HepG2 (cell line): ENCODE data around the gene SLC26A4. TPM values are rescaled to one million over a fixed set of nuclear protein-coding genes. Genes with fewer than 3 reads are reported as not detected.

ENCODE experiments used
- HDAC6 ChIP-seq: fragments of 200-600 bp; sonication (generic); IDR thresholded peaks from 2 replicates; pipeline ENCODE4 v1.7.0; 2017; ENCODE audit warnings: mild to moderate bottlenecking, antibody characterized with exemption, low read length, low read depth
- HIVEP1 ChIP-seq: sonication (generic); formaldehyde crosslinking; IDR thresholded peaks from 2 replicates; pipeline ENCODE4 v1.4.0; 2020; ENCODE audit warnings: mild to moderate bottlenecking, missing genetic modification reagents
- HMG20A ChIP-seq: IDR thresholded peaks from 2 replicates; pipeline ENCODE4 v1.6.1; 2016; ENCODE audit warnings: borderline replicate concordance
- HOXA5 ChIP-seq: sonication (generic); formaldehyde crosslinking; IDR thresholded peaks from 2 replicates; pipeline ENCODE4 v1.4.0; 2020; ENCODE audit warnings: missing genetic modification reagents
- NFAT5 ChIP-seq: sonication (generic); formaldehyde crosslinking; IDR thresholded peaks from 2 replicates; pipeline ENCODE4 v1.4.0; 2020; ENCODE audit warnings: missing genetic modification reagents
- NR2F1 ChIP-seq, 2 experiments: fragments of 450-650 bp in 1 of 2; formaldehyde crosslinking in 1 of 2; IDR thresholded peaks; 2 replicates each; pipeline versions ENCODE4 v1.5.0 to v1.6.1; 2016 to 2020; ENCODE audit warnings: mild to moderate bottlenecking in 1 of 2, missing compliant biosample characterization in 1 of 2, missing genetic modification reagents in 1 of 2, moderate library complexity in 1 of 2
- NR2F6 ChIP-seq, 2 experiments: IDR thresholded peaks; 2 replicates each; pipeline ENCODE4 v1.6.1; 2016; ENCODE audit warnings: antibody characterized with exemption in 1 of 2, mild to moderate bottlenecking in 1 of 2
- PLRG1 ChIP-seq: fragments of 450-650 bp; conservative IDR thresholded peaks from 2 replicates; pipeline ENCODE4 v1.6.1; 2016
- RARA ChIP-seq: IDR thresholded peaks from 2 replicates; pipeline ENCODE4 v1.6.1; 2016; ENCODE audit warnings: missing genetic modification reagents, missing compliant biosample characterization
- RELA ChIP-seq: sonication (generic); formaldehyde crosslinking; IDR thresholded peaks from 2 replicates; pipeline ENCODE4 v1.4.0; 2020; ENCODE audit warnings: missing genetic modification reagents
- RFX3 ChIP-seq: IDR thresholded peaks from 2 replicates; pipeline ENCODE4 v1.6.1; 2016; ENCODE audit warnings: missing biosample characterization, missing genetic modification reagents
- SALL1 ChIP-seq: sonication (generic); formaldehyde crosslinking; IDR thresholded peaks from 2 replicates; pipeline ENCODE4 v1.8.0; 2022; ENCODE audit warnings: mild to moderate bottlenecking, missing genetic modification reagents
- SIX1 ChIP-seq: sonication (generic); formaldehyde crosslinking; IDR thresholded peaks from 2 replicates; pipeline ENCODE4 v1.4.0; 2020; ENCODE audit warnings: missing genetic modification reagents, borderline replicate concordance
- TBX2 ChIP-seq: sonication (generic); formaldehyde crosslinking; IDR thresholded peaks from 2 replicates; pipeline ENCODE4 v1.5.0; 2020; ENCODE audit warnings: missing genetic modification reagents, mild to moderate bottlenecking, borderline replicate concordance
- ZBTB20 ChIP-seq: sonication (generic); formaldehyde crosslinking; IDR thresholded peaks from 2 replicates; pipeline ENCODE4 v1.8.1; 2023; ENCODE audit warnings: missing genetic modification reagents, low read depth, mild to moderate bottlenecking, borderline replicate concordance
- ZNF263 ChIP-seq: sonication (generic); formaldehyde crosslinking; IDR thresholded peaks from 2 replicates; pipeline ENCODE4 v1.4.0; 2020; ENCODE audit warnings: missing genetic modification reagents
- ZNF441 ChIP-seq: sonication (generic); formaldehyde crosslinking; IDR thresholded peaks from 2 replicates; pipeline ENCODE4 v1.7.0; 2021; ENCODE audit warnings: missing genetic modification reagents, borderline replicate concordance
- ZNF562 ChIP-seq: sonication (generic); formaldehyde crosslinking; IDR thresholded peaks from 2 replicates; pipeline ENCODE4 v1.8.0; 2022; ENCODE audit warnings: missing genetic modification reagents, borderline replicate concordance
- ZNF781 ChIP-seq: sonication (generic); formaldehyde crosslinking; IDR thresholded peaks from 2 replicates; pipeline ENCODE4 v1.5.1; 2020; ENCODE audit warnings: borderline replicate concordance, mild to moderate bottlenecking, missing genetic modification reagents; ENCODE audit errors: not compliant biosample characterization
- polyA plus RNA-seq, 8 experiments: library from polyadenylated mRNA; depleted of rRNA in 3 of 8; stranded (reverse) in 7 of 8; unstranded in 1 of 8; fragments of >200 nt; fragmentation: Illumina TruSeq in 4 of 8; extraction: Trizol in 4 of 8; gene quantifications; 2 replicates each; pipeline versions ENCODE4 v1.2.1 to v1.2.3, GENCODE V29; 2011 to 2016; ENCODE audit warnings: low read depth in 4 of 8, missing spikeins in 1 of 8, mixed read lengths in 1 of 8; ENCODE audit not compliant: insufficient read depth in 1 of 8
- total RNA-seq, 5 experiments: library from RNA; depleted of rRNA; stranded (reverse); fragments of >200 nt; fragmentation: Illumina TruSeq; extraction: Trizol; gene quantifications; 2 replicates each; pipeline ENCODE4 v1.2.3, GENCODE V29; 2016; ENCODE audit warnings: low read depth in 1 of 5
- TF ChIP-seq, protein P1 (sequence below): sonication (generic); formaldehyde crosslinking; IDR thresholded peaks from 2 replicates; pipeline ENCODE4 v1.4.0; 2020; ENCODE audit warnings: mild to moderate bottlenecking, missing genetic modification reagents
- TF ChIP-seq, protein P2 (sequence below): sonication (generic); formaldehyde crosslinking; IDR thresholded peaks from 2 replicates; pipeline ENCODE4 v1.8.0; 2022; ENCODE audit warnings: missing genetic modification reagents, mild to moderate bottlenecking, inconsistent platforms, borderline replicate concordance

SLC26A4 gene
- total and polyA plus RNA-seq, 2 of the 13 experiments (the other 11 are each of a cell fraction or from before 2014, with no cell fraction given), result 0.08 to 0.11 TPM

- TF ChIP-seq NFAT5 (CRISPR knock-in tag), result no peak
- TF ChIP-seq RARA, result peak; percentile 18; the same call in 1 of the 2 replicates
- TF ChIP-seq HIVEP1 (CRISPR knock-in tag), result peak; percentile 80
- no peak; the same call in 1 of the 2 replicates for TF ChIP-seq ZBTB20 (CRISPR knock-in tag)
- TF ChIP-seq ZNF781 (CRISPR knock-in tag), result no peak
- no peak for TF ChIP-seq RELA (CRISPR knock-in tag)
- TF ChIP-seq TBX2, result peak; percentile 79; the same call in 1 of the 2 replicates
- no peak for TF ChIP-seq SIX1
- TF ChIP-seq NR2F6 (IDR thresholded peaks at IDR 0.05), result no peak
- TF ChIP-seq NR2F6 (CRISPR knock-in tag; IDR thresholded peaks at IDR 0.05), result peak; percentile 77; the same call in 1 of the 2 replicates
- TF ChIP-seq ZNF263 (CRISPR knock-in tag), result no peak; the same call in 1 of the 2 replicates
- no peak for TF ChIP-seq HDAC6
- TF ChIP-seq, protein P1, sequence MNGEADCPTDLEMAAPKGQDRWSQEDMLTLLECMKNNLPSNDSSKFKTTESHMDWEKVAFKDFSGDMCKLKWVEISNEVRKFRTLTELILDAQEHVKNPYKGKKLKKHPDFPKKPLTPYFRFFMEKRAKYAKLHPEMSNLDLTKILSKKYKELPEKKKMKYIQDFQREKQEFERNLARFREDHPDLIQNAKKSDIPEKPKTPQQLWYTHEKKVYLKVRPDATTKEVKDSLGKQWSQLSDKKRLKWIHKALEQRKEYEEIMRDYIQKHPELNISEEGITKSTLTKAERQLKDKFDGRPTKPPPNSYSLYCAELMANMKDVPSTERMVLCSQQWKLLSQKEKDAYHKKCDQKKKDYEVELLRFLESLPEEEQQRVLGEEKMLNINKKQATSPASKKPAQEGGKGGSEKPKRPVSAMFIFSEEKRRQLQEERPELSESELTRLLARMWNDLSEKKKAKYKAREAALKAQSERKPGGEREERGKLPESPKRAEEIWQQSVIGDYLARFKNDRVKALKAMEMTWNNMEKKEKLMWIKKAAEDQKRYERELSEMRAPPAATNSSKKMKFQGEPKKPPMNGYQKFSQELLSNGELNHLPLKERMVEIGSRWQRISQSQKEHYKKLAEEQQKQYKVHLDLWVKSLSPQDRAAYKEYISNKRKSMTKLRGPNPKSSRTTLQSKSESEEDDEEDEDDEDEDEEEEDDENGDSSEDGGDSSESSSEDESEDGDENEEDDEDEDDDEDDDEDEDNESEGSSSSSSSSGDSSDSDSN (CRISPR knock-in tag), result peak; percentile 66; the same call in 1 of the 2 replicates
- no peak for TF ChIP-seq PLRG1
- TF ChIP-seq ZNF441 (CRISPR knock-in tag), result peak; percentile 74
- TF ChIP-seq RFX3 (CRISPR knock-in tag), result no peak
- TF ChIP-seq HOXA5, result peak; percentile 53
- TF ChIP-seq, protein P2, sequence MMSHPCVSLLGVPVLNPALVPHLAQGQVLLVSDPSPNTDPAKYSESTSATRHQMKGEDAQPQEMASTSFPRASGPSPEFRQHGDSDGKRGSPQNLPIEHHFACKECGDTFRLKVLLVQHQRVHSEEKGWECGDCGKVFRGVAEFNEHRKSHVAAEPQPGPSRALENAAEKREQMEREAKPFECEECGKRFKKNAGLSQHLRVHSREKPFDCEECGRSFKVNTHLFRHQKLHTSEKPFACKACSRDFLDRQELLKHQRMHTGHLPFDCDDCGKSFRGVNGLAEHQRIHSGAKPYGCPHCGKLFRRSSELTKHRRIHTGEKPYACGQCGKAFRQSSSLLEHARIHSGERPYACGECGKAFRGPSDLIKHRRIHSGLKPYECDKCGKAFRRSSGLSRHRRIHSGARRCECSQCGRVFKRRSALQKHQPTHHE (CRISPR knock-in tag), result 0 out of 2 replicates have a peak, but pooled peaks have one; percentile 40
- no peak for TF ChIP-seq HMG20A
- TF ChIP-seq ZNF562 (CRISPR knock-in tag), result no peak
- TF ChIP-seq NR2F1 (CRISPR knock-in tag; IDR thresholded peaks at IDR 0.05), result peak in 1 of 2 experiments; percentile 52; a peak in 2 of 4 replicates
- TF ChIP-seq SALL1 (CRISPR knock-in tag), result peak; percentile 84
Observed at GRCh38 chr7:107743567-107744344, 83.1 kb downstream of the SLC26A4 start, which contains the start of gene CBLL1 (continued).
